PC-3 (cell line): ENCODE results near the gene ERP27.

Experiments
- EZH2 ChIP-seq: fragments of 300-600 bp; sonication (generic); IDR thresholded peaks from one replicate; pipeline ENCODE4 v1.6.1; 2017; ENCODE audit warnings: antibody characterized with exemption, mild to moderate bottlenecking, low read length; ENCODE audit not compliant: unreplicated experiment
- EZH2phosphoT487 ChIP-seq: fragments of 300-600 bp; sonication (generic); IDR thresholded peaks from 2 replicates; pipeline ENCODE4 v1.6.1; 2018; ENCODE audit warnings: mild to moderate bottlenecking, antibody characterized with exemption, low read length, borderline replicate concordance
- TF ChIP-seq, protein P1 (sequence below): fragments of 300-600 bp; sonication (generic); conservative IDR thresholded peaks from 2 replicates; pipeline ENCODE4 v1.5.1; 2017; ENCODE audit warnings: antibody characterized with exemption, low read depth, mild to moderate bottlenecking, low read length

- TF ChIP-seq, protein P1, sequence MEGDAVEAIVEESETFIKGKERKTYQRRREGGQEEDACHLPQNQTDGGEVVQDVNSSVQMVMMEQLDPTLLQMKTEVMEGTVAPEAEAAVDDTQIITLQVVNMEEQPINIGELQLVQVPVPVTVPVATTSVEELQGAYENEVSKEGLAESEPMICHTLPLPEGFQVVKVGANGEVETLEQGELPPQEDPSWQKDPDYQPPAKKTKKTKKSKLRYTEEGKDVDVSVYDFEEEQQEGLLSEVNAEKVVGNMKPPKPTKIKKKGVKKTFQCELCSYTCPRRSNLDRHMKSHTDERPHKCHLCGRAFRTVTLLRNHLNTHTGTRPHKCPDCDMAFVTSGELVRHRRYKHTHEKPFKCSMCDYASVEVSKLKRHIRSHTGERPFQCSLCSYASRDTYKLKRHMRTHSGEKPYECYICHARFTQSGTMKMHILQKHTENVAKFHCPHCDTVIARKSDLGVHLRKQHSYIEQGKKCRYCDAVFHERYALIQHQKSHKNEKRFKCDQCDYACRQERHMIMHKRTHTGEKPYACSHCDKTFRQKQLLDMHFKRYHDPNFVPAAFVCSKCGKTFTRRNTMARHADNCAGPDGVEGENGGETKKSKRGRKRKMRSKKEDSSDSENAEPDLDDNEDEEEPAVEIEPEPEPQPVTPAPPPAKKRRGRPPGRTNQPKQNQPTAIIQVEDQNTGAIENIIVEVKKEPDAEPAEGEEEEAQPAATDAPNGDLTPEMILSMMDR: no peak
- no peak for TF ChIP-seq EZH2phosphoT487
- TF ChIP-seq EZH2: no peak
Measured at GRCh38 chr12:14937014-14937413, 1.3 kb downstream of the ERP27 start.
